Lower lobe of right lung (tissue), 2 donors: ENCODE data around the gene CCDC33. TPM values are rescaled to one million over a fixed set of nuclear protein-coding genes. Genes with fewer than 3 reads are reported as not detected.

Source experiments
- ATAC-seq, 2 donors: fragments of 200-7000 bp; cut with Tn5 transposase; one replicate each; pipeline ENCODE4 v1.9.1; 2020 to 2022; ENCODE audit warnings: mild to moderate bottlenecking in 2 of 2, moderate library complexity in 2 of 2
- DNase-seq: peaks from one replicate; pipeline ENCODE4 v3.0.0-alpha.2; 2020
- H3K27ac ChIP-seq: fragments of 200-600 bp; one replicate; pipeline ENCODE4 v1.8.0; 2022
- H3K27me3 ChIP-seq: fragments of 200-600 bp; one replicate; pipeline ENCODE4 v1.8.0; 2022; ENCODE audit warnings: low read depth
- H3K36me3 ChIP-seq: fragments of 200-600 bp; one replicate; pipeline ENCODE4 v1.8.0; 2022; ENCODE audit warnings: mild to moderate bottlenecking
- H3K4me1 ChIP-seq: fragments of 200-600 bp; one replicate; pipeline ENCODE4 v1.8.0; 2022
- H3K4me3 ChIP-seq: fragments of 200-600 bp; one replicate; pipeline ENCODE4 v1.8.0; 2022; ENCODE audit warnings: mild to moderate bottlenecking
- H3K9me3 ChIP-seq: fragments of 200-600 bp; one replicate; pipeline ENCODE4 v1.8.0; 2022
- intact Hi-C: fragments of 100-400 bp; cut with DNase I; formaldehyde crosslinking; loops from one replicate; pipeline ENCODE4 v1.11.0; 2022
- total RNA-seq: library from RNA; stranded (reverse); fragmentation: NEBNext Ultra II Directional; extraction: Animal tissue kit (Norgen Biotek cat#: 25700); gene quantifications from one replicate; pipeline ENCODE4 v1.2.1, GENCODE V29; 2021
- TF ChIP-seq, protein P1 (sequence below): fragments of 200-600 bp; IDR thresholded peaks from one replicate; pipeline ENCODE4 v1.8.0; 2022; ENCODE audit warnings: antibody characterized with exemption, mild to moderate bottlenecking
- donor health status: DM: no; HTN: yes; CAD: no; lungs with severe emphysema.

CCDC33 gene
- total RNA-seq, 1 donor from 2014 or later = 5.9 TPM

DNA sequence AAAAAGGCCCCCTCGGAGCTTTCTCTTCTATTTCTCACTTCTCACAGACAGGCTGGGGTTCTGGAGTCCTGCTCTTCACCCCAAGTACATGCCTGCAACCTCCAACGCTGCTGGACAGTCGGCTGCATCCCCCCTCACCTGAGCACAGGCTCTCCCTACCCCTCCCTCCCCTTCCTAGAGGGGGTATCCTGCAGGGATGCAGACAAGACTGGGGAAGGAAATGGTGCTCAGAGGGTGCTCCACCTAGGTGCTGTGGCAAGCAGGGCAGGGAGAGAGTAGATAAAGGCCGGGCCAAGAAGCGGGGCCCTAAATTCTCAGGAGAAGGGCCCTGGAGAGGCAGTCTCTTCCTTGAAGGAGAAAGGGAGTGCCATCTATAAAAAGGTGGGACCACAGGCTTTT is 26.6 kb upstream of the CCDC33 start:
- intact Hi-C loops = no loop called here
- DNase-seq (no peak), ATAC-seq (peak in 1 of 2 donors; percentile 4)
- Histone ChIP-seq H3K9me3 (no peaks in the 10 kb centered on the region), H3K36me3 (no peaks in the 10 kb centered on the region), H3K4me3 (no peak overlapping the region), H3K4me1 (no peaks in the 10 kb centered on the region), H3K27ac (no peak overlapping the region), H3K27me3 (peaks cover 3% of the 10 kb centered on the region)
- TF ChIP-seq, protein P1, sequence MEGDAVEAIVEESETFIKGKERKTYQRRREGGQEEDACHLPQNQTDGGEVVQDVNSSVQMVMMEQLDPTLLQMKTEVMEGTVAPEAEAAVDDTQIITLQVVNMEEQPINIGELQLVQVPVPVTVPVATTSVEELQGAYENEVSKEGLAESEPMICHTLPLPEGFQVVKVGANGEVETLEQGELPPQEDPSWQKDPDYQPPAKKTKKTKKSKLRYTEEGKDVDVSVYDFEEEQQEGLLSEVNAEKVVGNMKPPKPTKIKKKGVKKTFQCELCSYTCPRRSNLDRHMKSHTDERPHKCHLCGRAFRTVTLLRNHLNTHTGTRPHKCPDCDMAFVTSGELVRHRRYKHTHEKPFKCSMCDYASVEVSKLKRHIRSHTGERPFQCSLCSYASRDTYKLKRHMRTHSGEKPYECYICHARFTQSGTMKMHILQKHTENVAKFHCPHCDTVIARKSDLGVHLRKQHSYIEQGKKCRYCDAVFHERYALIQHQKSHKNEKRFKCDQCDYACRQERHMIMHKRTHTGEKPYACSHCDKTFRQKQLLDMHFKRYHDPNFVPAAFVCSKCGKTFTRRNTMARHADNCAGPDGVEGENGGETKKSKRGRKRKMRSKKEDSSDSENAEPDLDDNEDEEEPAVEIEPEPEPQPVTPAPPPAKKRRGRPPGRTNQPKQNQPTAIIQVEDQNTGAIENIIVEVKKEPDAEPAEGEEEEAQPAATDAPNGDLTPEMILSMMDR = no peak

DNA sequence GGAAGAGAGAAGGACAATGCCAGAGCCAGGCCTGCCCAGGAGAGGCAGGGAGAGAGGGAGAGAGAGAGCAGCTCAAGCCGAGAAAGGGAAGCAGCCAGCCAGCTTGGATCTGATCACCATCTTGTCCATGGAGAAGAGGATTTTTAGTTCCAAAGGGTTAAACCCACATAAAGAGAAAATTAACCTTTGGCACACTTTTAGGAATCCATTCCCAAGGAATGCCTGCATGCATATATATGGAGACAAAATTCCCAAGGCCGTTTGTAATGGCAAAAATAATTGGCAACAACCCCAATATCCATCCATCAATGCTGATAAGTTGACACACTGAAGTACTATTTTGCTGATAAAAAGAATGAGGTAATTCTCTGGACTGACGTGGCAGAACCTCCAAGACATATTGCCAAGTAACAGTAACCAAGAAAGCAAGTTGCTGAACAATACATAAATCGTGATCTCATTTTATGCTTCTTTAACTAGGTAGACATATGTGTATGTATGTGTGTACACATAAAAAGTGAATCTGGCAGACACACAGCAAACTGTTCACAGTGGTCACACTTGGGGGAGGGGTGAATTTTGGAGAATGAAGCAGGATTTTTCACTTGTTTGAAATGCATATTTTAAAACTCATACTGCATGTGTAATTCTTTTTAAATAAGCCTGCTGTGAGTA is 26.0 kb upstream of the CCDC33 start:
- ATAC-seq = no peak
- H3K4me1 ChIP-seq = no peaks in the 10 kb centered on the region
- no peak for DNase-seq
- TF ChIP-seq, protein P1 = no peak
- peaks cover 3% of the 10 kb centered on the region for H3K27me3 ChIP-seq
- intact Hi-C loops = no loop called here
- no peak overlapping the region for H3K27ac ChIP-seq
- H3K36me3 ChIP-seq = no peaks in the 10 kb centered on the region
- H3K4me3 ChIP-seq = no peak overlapping the region
- no peaks in the 10 kb centered on the region for H3K9me3 ChIP-seq

DNA sequence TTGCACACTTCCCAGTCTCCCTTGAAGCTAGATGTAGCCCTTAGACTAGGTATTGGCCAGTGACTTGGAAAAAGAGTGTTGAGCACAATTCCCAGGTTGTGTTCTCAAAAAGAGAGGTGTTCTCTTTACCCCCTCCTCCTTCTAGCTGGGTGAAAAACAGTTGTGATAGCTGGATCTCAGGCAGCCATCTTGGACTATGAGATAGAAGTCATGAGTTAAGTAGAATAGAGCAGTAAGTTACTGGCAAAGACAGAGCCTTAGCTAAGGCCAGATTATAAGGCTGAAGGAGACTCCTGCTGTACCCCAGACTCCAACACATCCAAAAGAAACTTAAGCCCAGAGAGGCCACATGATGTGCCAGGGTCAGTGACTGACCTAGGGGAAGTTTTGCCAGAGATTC is 25.4 kb upstream of the CCDC33 start:
- Histone ChIP-seq H3K27me3 (peaks cover 3% of the 10 kb centered on the region), H3K36me3 (no peaks in the 10 kb centered on the region), H3K9me3 (no peaks in the 10 kb centered on the region), H3K4me3 (no peak overlapping the region), H3K27ac (no peak overlapping the region), H3K4me1 (no peaks in the 10 kb centered on the region)
- ATAC-seq (no peak), DNase-seq (no peak)
- TF ChIP-seq, protein P1 = no peak
- intact Hi-C loops = no loop called here

DNA sequence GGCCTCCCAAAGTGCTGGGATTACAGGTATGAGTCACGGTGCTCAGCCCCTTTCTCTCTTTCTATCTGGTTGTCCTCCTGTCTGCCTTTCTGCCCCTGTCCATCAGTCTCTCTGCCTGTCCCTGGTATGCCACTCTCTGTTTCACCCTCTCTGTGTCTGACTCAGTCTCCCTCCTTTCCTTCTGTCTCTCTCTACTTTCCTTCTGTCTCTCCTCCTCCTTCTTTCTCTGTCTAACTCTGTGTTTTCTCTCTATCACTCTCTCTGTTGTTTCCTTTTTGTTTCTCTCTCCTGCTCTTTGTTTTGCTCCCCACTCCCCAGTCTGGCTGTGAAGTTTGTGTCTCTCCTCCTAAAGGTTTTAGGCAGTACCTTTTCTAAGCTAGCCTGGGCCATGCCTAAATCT is 24.5 kb upstream of the CCDC33 start:
- no peak for ATAC-seq
- no peak overlapping the region for H3K4me3 ChIP-seq
- TF ChIP-seq, protein P1 = no peak

DNA sequence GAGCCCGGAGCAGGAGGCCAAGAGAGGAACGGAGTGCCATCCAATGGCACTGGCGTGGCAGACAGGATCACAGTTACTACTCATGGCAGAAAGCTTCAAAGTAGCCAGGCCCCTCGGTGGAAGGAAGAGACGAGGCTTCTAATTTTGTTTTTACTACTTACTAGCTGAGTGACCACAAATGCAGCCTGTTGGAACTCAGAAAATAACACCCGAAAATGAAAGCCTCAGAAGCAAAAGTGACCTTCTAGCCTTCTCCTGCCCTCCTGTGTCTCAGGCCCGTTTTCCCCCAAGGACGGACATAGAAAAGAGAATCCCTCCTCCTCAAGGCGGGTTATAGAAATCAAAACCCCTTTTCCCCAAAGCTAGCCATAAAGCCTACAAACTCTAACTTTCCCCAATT is 23.6 kb upstream of the CCDC33 start:
- no peaks in the 10 kb centered on the region for H3K9me3 ChIP-seq
- intact Hi-C loops = no loop called here
- ATAC-seq (no peak), DNase-seq (no peak)
- TF ChIP-seq, protein P1 = no peak
- H3K27ac ChIP-seq = no peak overlapping the region
- no peaks in the 10 kb centered on the region for H3K36me3 ChIP-seq
- no peak overlapping the region for H3K4me3 ChIP-seq
- H3K4me1 ChIP-seq = no peaks in the 10 kb centered on the region
- peaks cover 3% of the 10 kb centered on the region for H3K27me3 ChIP-seq

More for the DNA sequence above, 24.5 kb upstream of the CCDC33 start:
- Histone ChIP-seq H3K27ac (no peak overlapping the region), H3K9me3 (no peaks in the 10 kb centered on the region), H3K36me3 (no peaks in the 10 kb centered on the region), H3K27me3 (peaks cover 3% of the 10 kb centered on the region), H3K4me1 (no peaks in the 10 kb centered on the region)
- DNase-seq = no peak
- intact Hi-C loops = no loop called here
